Smooth muscle cell (in vitro differentiated cells): Measurements from ENCODE around the gene YIPF2. TPM values are rescaled to one million over a fixed set of nuclear protein-coding genes. Genes with fewer than 3 reads are reported as not detected.

Experiments used
- DNase-seq: peaks from one replicate; lab custom pipeline; 2025; ENCODE audit not compliant: unreplicated experiment; lab: John Stamatoyannopoulos, UW
- H2AFZ ChIP-seq: fragments of 200-600 bp; sonication (generic); 2 replicates; pipeline ENCODE4 v1.6.0; 2016; ENCODE audit warnings: antibody characterized with exemption, low read depth, mild to moderate bottlenecking
- H3F3A ChIP-seq: fragments of 200-600 bp; sonication (generic); 2 replicates; pipeline ENCODE4 v1.6.0; 2017; ENCODE audit warnings: antibody characterized with exemption, low read depth
- H3K27ac ChIP-seq: fragments of 200-600 bp; sonication (generic); 2 replicates; pipeline ENCODE4 v1.5.1; 2016; ENCODE audit warnings: low read depth, mild to moderate bottlenecking
- H3K27me3 ChIP-seq: fragments of 200-600 bp; sonication (generic); 2 replicates; pipeline ENCODE4 v1.6.1; 2016; ENCODE audit warnings: low read depth, mild to moderate bottlenecking
- H3K36me3 ChIP-seq: fragments of 200-600 bp; sonication (generic); 2 replicates; pipeline ENCODE4 v1.5.1; 2016; ENCODE audit warnings: low read depth
- H3K4me1 ChIP-seq: fragments of 200-600 bp; sonication (generic); 2 replicates; pipeline ENCODE4 v1.5.1; 2016; ENCODE audit warnings: low read depth
- H3K4me2 ChIP-seq: fragments of 200-600 bp; sonication (generic); 2 replicates; pipeline ENCODE4 v1.6.0; 2016; ENCODE audit warnings: mild to moderate bottlenecking
- H3K4me3 ChIP-seq: fragments of 200-600 bp; sonication (generic); 2 replicates; pipeline ENCODE4 v1.5.1; 2016; ENCODE audit warnings: mild to moderate bottlenecking
- H3K79me2 ChIP-seq: fragments of 200-600 bp; sonication (generic); 2 replicates; pipeline ENCODE4 v1.6.0; 2016; ENCODE audit warnings: low read depth, mild to moderate bottlenecking
- H3K9ac ChIP-seq: fragments of 200-600 bp; sonication (generic); 2 replicates; pipeline ENCODE4 v1.6.0; 2016; ENCODE audit warnings: low read depth
- H3K9me3 ChIP-seq: fragments of 200-600 bp; sonication (generic); replicated peaks from 2 replicates; pipeline ENCODE4 v1.5.1; 2016; ENCODE audit warnings: low read depth
- H4K20me1 ChIP-seq: fragments of 200-600 bp; sonication (generic); 2 replicates; pipeline ENCODE4 v1.6.0; 2016; ENCODE audit warnings: low read depth
- WGBS: methylation state at CpG from one replicate; pipeline ENCODE4 v1.1.7; 2016; ENCODE audit warnings: low lambda C conversion rate; 5-methylcytosine and 5-hydroxymethylcytosine counted together
- polyA plus RNA-seq: library from polyadenylated mRNA; unstranded; fragments of >200 nt; fragmentation: Nextera tagmentation; extraction: Ambion mirVana; gene quantifications from 2 replicates; pipeline ENCODE4 v1.2.1, GENCODE V29; 2016
- total RNA-seq: library from RNA; depleted of rRNA; stranded (reverse); fragments of >200 nt; gene quantifications from 2 replicates; pipeline ENCODE4 v1.2.3, GENCODE V29; 2014
- TF ChIP-seq, protein P1 (sequence below): fragments of 200-600 bp; sonication (generic); IDR thresholded peaks from 2 replicates; pipeline ENCODE4 v1.5.1; 2017; ENCODE audit warnings: borderline replicate concordance, mild to moderate bottlenecking, antibody characterized with exemption; ENCODE audit not compliant: insufficient read depth, poor library complexity, severe bottlenecking

The YIPF2 gene
- total and polyA plus RNA-seq, 2 experiments from 2014 or later = 90.6 to 106 TPM

DNA sequence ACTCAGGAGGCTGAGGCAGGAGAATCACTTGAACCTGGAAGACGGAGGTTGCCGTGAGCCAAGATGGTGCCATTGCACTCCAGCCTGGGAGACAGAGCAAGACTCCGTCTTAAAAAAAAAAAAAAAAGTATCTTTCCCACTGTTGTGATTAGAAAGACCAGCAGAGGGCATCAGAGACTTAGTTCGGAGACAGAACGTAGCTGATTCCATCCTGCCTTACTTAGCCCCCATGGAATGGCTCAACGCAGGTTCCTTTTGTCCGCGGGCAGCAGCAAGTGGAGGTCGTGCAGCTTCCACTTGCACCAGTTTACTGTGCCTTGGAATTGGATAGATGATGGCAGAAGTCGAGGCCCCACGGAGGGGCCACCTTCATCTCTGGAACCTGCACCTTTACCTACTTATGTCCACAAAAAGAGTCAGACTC lies 8.2 kb upstream of the YIPF2 start:
- Histone ChIP-seq H3K27me3 (no peaks in the 10 kb centered on the region), H3K27ac (no peak overlapping the region), H3K4me3 (peak overlapping the region; percentile 22), H3K79me2 (peaks cover 20% of the 10 kb centered on the region), H3K36me3 (no peaks in the 10 kb centered on the region), H4K20me1 (peaks cover 11% of the 10 kb centered on the region), H2AFZ (no peak overlapping the region), H3K4me2 (peak overlapping the region; percentile 76), H3K4me1 (no peaks in the 10 kb centered on the region), H3K9me3 (no peaks in the 10 kb centered on the region), H3F3A (no peaks in the 10 kb centered on the region), H3K9ac (no peak overlapping the region)
- 6% methylated on average over 11 of the region's 11 CpGs for WGBS
- TF ChIP-seq, protein P1, sequence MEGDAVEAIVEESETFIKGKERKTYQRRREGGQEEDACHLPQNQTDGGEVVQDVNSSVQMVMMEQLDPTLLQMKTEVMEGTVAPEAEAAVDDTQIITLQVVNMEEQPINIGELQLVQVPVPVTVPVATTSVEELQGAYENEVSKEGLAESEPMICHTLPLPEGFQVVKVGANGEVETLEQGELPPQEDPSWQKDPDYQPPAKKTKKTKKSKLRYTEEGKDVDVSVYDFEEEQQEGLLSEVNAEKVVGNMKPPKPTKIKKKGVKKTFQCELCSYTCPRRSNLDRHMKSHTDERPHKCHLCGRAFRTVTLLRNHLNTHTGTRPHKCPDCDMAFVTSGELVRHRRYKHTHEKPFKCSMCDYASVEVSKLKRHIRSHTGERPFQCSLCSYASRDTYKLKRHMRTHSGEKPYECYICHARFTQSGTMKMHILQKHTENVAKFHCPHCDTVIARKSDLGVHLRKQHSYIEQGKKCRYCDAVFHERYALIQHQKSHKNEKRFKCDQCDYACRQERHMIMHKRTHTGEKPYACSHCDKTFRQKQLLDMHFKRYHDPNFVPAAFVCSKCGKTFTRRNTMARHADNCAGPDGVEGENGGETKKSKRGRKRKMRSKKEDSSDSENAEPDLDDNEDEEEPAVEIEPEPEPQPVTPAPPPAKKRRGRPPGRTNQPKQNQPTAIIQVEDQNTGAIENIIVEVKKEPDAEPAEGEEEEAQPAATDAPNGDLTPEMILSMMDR = peak; percentile 55
- no peak for DNase-seq

DNA sequence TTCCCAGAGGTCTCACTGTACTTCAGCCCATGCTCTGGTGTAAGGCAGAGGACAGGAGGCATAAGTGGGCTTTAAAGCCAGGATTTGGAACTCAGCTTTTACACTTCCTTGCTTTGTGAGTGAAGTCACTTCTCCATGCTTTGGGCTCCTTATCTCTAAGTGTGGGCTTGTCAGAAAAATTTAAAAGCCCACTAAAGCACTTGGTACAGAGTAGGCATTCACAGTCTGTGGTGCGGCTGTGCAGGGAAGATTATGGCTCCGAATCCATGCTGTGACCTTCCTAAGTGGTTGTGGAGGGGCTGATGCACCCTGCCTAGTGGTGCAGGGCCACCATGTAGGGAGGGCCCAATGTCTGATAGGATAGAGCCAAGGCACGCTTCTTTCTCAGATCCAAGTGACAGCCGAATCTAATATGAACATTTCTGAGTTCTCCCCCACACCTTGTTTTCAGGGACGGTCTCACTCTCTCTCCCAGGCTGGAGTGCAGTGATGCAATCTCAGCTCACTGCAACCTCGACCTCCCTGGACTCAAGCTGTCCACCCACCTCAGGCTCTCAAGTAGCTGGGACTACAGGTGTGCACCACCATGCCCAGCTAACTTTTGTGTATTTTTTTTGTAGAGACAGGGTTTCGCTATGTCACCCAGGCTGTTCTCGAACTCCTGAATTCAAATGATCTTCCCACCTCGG lies 7.1 kb upstream of the YIPF2 start:
- H3K4me1 ChIP-seq = no peaks in the 10 kb centered on the region
- no peaks in the 10 kb centered on the region for H3K27me3 ChIP-seq
- H3K36me3 ChIP-seq = no peaks in the 10 kb centered on the region
- peaks cover 30% of the 10 kb centered on the region for H3K79me2 ChIP-seq
- H3K27ac ChIP-seq = no peak overlapping the region
- no peak overlapping the region for H3K4me2 ChIP-seq
- TF ChIP-seq, protein P1 = no peak
- H2AFZ ChIP-seq = no peak overlapping the region
- 79% methylated on average over 9 of the region's 9 CpGs for WGBS
- no peak for DNase-seq
- no peak overlapping the region for H3K4me3 ChIP-seq
- peaks cover 20% of the 10 kb centered on the region for H4K20me1 ChIP-seq
- no peak overlapping the region for H3K9ac ChIP-seq
- no peaks in the 10 kb centered on the region for H3F3A ChIP-seq
- H3K9me3 ChIP-seq = no peaks in the 10 kb centered on the region

DNA sequence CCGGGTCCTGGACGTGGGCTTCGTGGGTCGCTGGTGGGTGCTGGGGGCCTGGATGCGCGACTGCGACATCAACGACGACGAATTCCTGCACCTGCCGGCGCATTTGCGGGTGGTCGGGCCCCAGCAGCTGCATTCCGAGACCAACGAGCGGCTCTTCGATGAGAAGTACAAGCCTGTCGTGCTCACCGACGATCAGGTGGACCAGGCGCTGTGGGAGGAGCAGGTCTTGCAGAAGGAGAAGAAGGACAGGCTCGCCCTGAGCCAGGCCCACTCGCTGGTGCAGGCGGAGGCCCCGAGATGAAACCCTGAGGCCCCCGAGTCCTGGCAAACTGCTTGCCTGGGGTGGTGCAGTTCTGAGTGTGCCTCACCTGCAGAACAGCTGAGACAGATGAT lies 959 bp upstream of the YIPF2 start:
- Histone ChIP-seq H3K27ac (peak overlapping the region; percentile 80), H3K27me3 (no peaks in the 10 kb centered on the region), H4K20me1 (peaks cover 31% of the 10 kb centered on the region), H3K4me3 (peak overlapping the region; percentile 95), H2AFZ (no peak overlapping the region), H3F3A (no peaks in the 10 kb centered on the region), H3K4me2 (peak overlapping the region; percentile 99), H3K79me2 (peaks cover 70% of the 10 kb centered on the region), H3K4me1 (peaks cover 16% of the 10 kb centered on the region), H3K9ac (peak overlapping the region; percentile 91), H3K36me3 (no peaks in the 10 kb centered on the region), H3K9me3 (no peaks in the 10 kb centered on the region)
- TF ChIP-seq, protein P1 = no peak
- no peak for DNase-seq
- 15% methylated on average over 27 of the region's 27 CpGs for WGBS
